HEK293 (cell line): ENCODE measurements around the gene GCSAM.

Experiments
- CTCF ChIP-seq: fragments of 450-650 bp; formaldehyde crosslinking; IDR thresholded peaks from 2 replicates; pipeline ENCODE4 v1.5.1; 2016; ENCODE audit warnings: missing biosample characterization, missing genetic modification characterization
- REST ChIP-seq: fragments of 450-650 bp; formaldehyde crosslinking; IDR thresholded peaks from 2 replicates; pipeline ENCODE4 v1.5.1; 2016; ENCODE audit warnings: missing biosample characterization, missing genetic modification characterization
- ZNF23 ChIP-seq: fragments of 450-650 bp; formaldehyde crosslinking; IDR thresholded peaks from 2 replicates; pipeline ENCODE4 v1.5.1; 2016; ENCODE audit warnings: missing biosample characterization, missing genetic modification characterization, borderline replicate concordance
- ZNF274 ChIP-seq, 2 experiments: fragments of 200-500 bp in 1 of 2; fragments of 450-650 bp in 1 of 2; sonication (Bioruptor generic) in 1 of 2; formaldehyde crosslinking in 1 of 2; IDR thresholded peaks; 2 replicates each; pipeline versions ENCODE4 v1.5.1 to v1.6.1; 2014 to 2016; ENCODE audit warnings: borderline replicate concordance in 1 of 2, inconsistent platforms in 1 of 2, low read length in 1 of 2, missing biosample characterization in 1 of 2, missing genetic modification characterization in 1 of 2
- ZNF366 ChIP-seq: fragments of 450-650 bp; formaldehyde crosslinking; conservative IDR thresholded peaks from 2 replicates; pipeline ENCODE4 v1.5.1; 2016; ENCODE audit warnings: missing biosample characterization, missing genetic modification characterization
- ZNF548 ChIP-seq: fragments of 450-650 bp; formaldehyde crosslinking; IDR thresholded peaks from 2 replicates; pipeline ENCODE4 v1.5.1; 2016; ENCODE audit warnings: missing biosample characterization, missing genetic modification characterization

DNA sequence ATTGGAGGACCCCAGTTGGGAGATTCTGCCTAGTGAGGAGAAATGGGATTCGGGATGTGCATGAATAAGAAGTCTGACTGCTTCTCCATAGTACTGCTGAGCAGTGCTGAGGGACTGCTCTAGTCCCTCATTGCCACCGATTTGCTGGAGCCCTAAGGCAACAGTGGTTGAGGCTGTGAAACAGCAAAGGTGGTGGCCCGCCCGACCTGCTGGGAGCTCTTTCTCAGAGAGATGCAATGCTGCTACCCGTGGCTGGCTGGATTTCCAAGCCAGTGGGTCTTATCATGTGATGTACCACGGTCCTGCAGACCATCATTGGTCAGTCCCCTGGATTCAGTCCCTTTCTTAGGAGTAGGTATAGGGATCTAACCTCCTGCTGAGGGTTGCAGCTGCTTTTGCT, 42.6 kb upstream of the GCSAM start:
- no peak for TF ChIP-seq CTCF (tag by site-specific recombination)
- TF ChIP-seq ZNF274 (IDR thresholded peaks at IDR 0.05; ENCODE audit: low read length), result no peak
- no peak for TF ChIP-seq ZNF274 (tag by site-specific recombination; IDR thresholded peaks at IDR 0.05; ENCODE audit: borderline replicate concordance)
- no peak for TF ChIP-seq REST (tag by site-specific recombination)
- TF ChIP-seq ZNF366, result no peak
- TF ChIP-seq ZNF23 (tag by site-specific recombination), result no peak
- no peak for TF ChIP-seq ZNF548 (tag by site-specific recombination)
